ENCODE data around the gene ENPP7. TPM values are rescaled to one million over a fixed set of nuclear protein-coding genes. Genes with fewer than 3 reads are reported as not detected.
A peak's percentile ranks its signal among the peaks of the same experiment; 100 is the strongest.

The ENPP7 gene
- polyA plus RNA-seq, 1 donor from 2014 or later: 0.89 TPM

DNA sequence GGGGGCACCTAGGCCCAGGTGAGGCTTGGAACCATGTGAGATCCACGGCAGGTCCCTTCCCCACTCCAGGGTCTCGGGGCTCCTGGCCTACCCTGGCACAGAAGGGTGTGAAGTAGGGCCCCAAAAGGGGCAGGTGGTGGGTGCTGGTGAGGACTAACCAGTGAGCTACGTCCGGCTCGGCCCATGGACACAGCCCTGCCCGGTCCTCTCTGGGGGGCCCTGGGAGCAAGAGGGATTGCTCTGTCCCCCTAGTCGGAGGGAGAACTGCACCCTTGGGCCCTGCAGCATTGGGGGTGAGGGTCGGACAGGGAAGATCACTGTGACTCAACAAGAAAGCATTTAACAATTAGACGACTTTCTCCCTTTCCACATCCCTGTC is 2.9 kb downstream of the ENPP7 start:
- peak overlapping the region in 2 of 3 donors; percentile 76 to 91 for H3K27ac Mint-ChIP-seq
- peak overlapping the region; percentile 47 to 99 (median 94) for H3K4me3 Mint-ChIP-seq
- peaks cover 6% of the 10 kb centered on the region for H3K27me3 Mint-ChIP-seq
- H3K4me1 Mint-ChIP-seq: peaks cover 19 to 31% (median 27%) of the 10 kb centered on the region in 3 donors
- no peaks in the 10 kb centered on the region for H3K9me3 Mint-ChIP-seq
- peaks cover 7% of the 10 kb centered on the region for H3K36me3 Mint-ChIP-seq

DNA sequence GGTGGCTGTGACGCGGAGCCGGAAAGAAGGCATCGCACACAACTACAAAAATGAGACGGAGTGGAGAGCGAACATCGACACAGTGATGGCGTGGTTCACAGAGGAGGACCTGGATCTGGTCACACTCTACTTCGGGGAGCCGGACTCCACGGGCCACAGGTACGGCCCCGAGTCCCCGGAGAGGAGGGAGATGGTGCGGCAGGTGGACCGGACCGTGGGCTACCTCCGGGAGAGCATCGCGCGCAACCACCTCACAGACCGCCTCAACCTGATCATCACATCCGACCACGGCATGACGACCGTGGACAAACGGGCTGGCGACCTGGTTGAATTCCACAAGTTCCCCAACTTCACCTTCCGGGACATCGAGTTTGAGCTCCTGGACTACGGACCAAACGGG is 4.4 kb downstream of the ENPP7 start:
- H3K36me3 Mint-ChIP-seq: peaks cover 3% of the 10 kb centered on the region
- no peak overlapping the region for H3K27ac Mint-ChIP-seq
- peak overlapping the region in 1 of 4 donors; percentile 43 for H3K4me3 Mint-ChIP-seq
- H3K4me1 Mint-ChIP-seq: peaks cover 15 to 25% (median 17%) of the 10 kb centered on the region in 3 donors
- no peaks in the 10 kb centered on the region for H3K9me3 Mint-ChIP-seq
- peaks cover 18% of the 10 kb centered on the region for H3K27me3 Mint-ChIP-seq

DNA sequence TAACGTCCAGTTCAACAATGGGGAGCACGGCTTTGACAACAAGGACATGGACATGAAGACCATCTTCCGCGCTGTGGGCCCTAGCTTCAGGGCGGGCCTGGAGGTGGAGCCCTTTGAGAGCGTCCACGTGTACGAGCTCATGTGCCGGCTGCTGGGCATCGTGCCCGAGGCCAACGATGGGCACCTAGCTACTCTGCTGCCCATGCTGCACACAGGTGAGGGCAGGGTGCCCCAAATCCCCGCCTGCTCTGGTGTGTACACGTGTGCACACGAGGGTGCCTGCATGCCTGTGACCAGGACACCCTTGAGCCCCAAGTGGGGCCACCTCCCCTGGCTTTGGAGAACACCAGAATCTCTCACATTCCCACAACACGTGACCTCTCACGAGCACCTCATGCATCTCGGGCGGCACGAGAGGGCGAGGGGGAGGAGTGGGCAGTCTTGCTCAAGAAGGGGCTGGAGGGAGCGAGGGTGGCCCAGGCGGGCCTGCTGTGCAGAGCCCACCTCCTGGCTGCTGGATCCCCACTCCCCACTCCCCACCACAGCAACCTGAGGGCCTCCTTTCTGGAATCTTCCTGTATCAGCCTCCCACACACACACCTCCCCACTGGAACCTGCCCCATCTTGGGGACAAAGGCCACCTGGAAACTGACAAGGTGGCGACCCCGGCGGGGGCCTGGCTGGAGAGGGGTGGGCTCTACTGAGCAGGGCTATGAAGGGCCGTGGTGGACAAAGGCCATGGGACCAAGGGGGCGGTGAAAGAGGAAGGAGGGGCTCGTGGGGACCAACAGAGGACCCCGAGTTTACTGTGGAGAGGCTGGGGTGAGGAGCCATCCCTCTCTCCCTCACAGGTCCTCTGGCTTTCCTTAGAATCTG is 6.5 kb downstream of the ENPP7 start:
- Mint-ChIP-seq H3K27ac (peak overlapping the region in 1 of 3 donors; percentile 39), H3K27me3 (peaks cover 20% of the 10 kb centered on the region), H3K9me3 (no peaks in the 10 kb centered on the region), H3K36me3 (peaks cover 3% of the 10 kb centered on the region), H3K4me1 (peaks cover 10 to 17% (median 13%) of the 10 kb centered on the region in 3 donors), H3K4me3 (no peak overlapping the region)

DNA sequence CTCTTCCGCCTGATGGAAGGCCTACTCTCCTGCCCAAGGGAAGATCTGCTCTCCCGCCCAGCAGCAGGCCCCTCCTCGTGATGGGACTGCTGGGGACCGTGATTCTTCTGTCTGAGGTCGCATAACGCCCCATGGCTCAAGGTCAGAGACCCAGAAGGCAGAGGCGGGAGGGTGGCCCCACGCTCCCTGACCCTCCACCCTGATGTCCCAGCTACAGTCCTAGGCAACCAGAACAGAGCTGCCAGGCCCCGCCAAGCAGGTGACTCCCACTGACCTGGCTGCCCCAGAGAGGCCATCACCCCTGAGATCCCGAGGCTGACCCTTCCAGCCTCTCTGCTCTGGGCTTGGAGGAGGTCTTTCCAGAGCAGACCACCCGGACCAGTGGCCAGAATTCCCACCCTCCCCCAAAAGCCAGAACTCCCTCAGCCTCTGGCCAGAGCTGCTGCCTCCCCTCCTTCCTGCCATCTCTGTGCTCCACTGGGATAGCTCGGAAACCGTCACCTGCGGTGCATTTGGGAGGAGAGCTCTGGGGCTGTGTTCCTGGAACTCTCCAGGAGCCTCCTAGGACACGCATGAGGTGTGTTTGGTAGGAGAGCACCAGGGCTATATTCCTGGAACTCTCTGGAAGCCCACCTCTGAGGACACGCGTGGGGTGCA is 7.3 kb downstream of the ENPP7 start:
- Mint-ChIP-seq H3K27ac (no peak overlapping the region), H3K27me3 (peaks cover 20% of the 10 kb centered on the region), H3K36me3 (peaks cover 3% of the 10 kb centered on the region), H3K4me3 (no peak overlapping the region), H3K4me1 (peaks cover 6 to 11% (median 8%) of the 10 kb centered on the region in 3 donors), H3K9me3 (no peaks in the 10 kb centered on the region)

DNA sequence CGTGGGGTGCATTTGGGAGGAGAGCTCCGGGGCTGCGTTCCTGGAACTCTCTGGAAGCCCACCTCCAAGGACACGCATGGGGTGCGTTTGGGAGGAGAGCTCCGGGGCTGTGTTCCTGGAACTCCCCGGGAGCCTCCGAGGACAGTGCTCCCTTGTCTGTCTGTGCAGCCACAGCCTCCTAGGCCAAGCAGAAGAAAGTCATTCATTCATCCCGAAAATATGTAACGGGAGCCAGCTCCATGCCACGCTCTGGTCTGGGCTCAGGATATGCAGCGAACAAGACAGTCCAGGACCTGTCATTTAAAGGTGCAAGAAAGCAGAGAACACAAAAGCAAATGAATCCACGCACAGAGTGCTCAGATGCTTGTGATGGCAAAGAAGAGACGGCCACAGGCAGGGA is 7.9 kb downstream of the ENPP7 start:
- no peaks in the 10 kb centered on the region for H3K9me3 Mint-ChIP-seq
- peaks cover 20% of the 10 kb centered on the region for H3K27me3 Mint-ChIP-seq
- H3K27ac Mint-ChIP-seq: no peak overlapping the region
- peaks cover 3% of the 10 kb centered on the region for H3K36me3 Mint-ChIP-seq
- H3K4me3 Mint-ChIP-seq: peak overlapping the region in 1 of 4 donors; percentile 68
- peaks cover 0 to 5% (median 5%) of the 10 kb centered on the region in 3 donors for H3K4me1 Mint-ChIP-seq

DNA sequence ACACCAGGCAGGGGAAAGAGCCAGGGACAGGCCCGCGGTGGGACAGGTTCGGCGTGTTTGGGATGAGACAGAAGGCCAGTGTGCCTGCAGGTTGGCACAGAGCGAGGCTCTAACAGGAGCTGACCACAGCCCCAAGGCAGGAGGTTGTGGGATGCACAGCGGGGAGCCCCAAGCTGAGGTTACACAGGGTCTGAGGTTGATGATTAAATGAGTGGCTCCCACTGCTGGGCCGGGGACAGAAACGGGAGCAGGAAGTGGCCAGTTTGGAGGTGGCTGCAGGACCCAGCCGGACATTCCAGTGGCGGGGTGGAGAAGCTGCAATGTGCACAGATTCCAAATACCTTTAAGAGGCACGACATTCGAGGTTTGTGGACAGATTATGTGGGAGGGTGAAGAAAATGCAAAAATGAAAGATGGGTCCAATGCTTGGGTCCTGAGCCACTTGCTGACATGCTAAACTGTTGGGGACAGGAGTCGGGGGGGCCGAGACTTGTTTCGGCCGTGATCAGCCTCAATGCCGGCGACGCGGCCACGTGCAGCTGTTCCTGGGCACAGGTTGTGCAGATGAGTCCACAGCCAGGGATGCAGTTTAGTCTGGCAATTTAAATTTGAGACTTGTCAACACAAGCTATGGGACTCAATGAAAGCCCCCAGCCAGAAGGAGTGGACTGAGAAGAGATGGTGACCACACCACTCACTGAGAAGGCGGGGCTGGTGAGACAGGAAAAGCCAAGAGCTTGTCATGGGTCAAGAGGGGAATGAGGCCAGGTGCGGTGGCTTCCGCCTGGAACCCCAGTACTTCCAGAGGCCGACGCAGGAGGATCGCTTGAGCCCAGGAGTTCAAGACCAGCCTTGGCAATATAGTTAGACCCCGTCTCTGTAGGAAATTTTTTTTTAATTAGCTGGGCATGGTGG is 8.7 kb downstream of the ENPP7 start:
- peaks cover 0 to 3% (median 3%) of the 10 kb centered on the region in 3 donors for H3K4me1 Mint-ChIP-seq
- H3K27ac Mint-ChIP-seq: peak overlapping the region in 2 of 3 donors; percentile 35 to 74
- peaks cover 3% of the 10 kb centered on the region for H3K36me3 Mint-ChIP-seq
- H3K9me3 Mint-ChIP-seq: no peaks in the 10 kb centered on the region
- H3K27me3 Mint-ChIP-seq: peaks cover 20% of the 10 kb centered on the region
- H3K4me3 Mint-ChIP-seq: peak overlapping the region in 2 of 4 donors; percentile 60 to 68

DNA sequence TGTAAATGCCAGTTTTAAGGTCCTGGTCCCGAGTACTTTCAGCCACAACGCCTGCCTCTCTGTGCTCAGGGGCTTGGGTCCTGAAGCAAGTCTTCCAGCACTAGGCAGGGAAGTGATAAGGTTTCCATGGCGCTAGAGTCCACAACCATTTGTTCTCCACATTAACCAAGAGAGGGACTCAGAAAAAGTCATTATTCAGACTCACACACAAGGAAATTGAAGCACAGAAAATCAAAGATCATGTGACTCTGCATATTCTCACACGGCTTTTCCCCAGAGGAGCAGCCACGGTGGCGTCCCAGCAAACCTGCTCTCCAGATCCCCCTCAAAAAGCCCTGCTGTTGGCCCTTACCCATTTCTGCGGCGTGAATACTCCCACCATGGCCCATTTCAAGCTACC is 9.7 kb downstream of the ENPP7 start:
- Mint-ChIP-seq H3K9me3 (no peaks in the 10 kb centered on the region), H3K36me3 (peaks cover 3% of the 10 kb centered on the region), H3K27ac (peak overlapping the region in 1 of 3 donors; percentile 9), H3K4me1 (peaks cover 3 to 6% (median 6%) of the 10 kb centered on the region in 3 donors), H3K4me3 (peak overlapping the region in 1 of 4 donors; percentile 68), H3K27me3 (peaks cover 25% of the 10 kb centered on the region)

DNA sequence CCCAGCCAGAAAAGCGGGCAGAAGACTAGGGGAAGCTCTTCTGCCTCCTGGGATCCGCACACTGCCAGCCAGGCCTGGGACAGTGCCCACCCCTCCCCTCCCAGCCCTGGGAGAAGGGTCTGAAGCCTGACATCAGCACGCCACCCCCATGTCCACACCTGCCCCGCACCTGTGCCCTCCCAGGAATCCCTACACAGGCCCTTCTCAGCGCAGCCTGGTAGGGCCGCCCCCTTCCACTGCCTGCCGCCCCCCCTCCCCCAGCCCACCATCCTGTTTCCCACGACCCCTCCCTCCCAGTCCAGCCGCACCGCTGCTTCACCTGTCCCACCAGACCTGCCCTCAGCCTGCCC is 10.6 kb downstream of the ENPP7 start:
- H3K9me3 Mint-ChIP-seq: no peaks in the 10 kb centered on the region
- no peak overlapping the region for H3K4me3 Mint-ChIP-seq
- H3K36me3 Mint-ChIP-seq: peaks cover 1% of the 10 kb centered on the region
- peaks cover 27% of the 10 kb centered on the region for H3K27me3 Mint-ChIP-seq
- H3K4me1 Mint-ChIP-seq: peaks cover 6 to 8% (median 7%) of the 10 kb centered on the region in 3 donors
- H3K27ac Mint-ChIP-seq: no peak overlapping the region

DNA sequence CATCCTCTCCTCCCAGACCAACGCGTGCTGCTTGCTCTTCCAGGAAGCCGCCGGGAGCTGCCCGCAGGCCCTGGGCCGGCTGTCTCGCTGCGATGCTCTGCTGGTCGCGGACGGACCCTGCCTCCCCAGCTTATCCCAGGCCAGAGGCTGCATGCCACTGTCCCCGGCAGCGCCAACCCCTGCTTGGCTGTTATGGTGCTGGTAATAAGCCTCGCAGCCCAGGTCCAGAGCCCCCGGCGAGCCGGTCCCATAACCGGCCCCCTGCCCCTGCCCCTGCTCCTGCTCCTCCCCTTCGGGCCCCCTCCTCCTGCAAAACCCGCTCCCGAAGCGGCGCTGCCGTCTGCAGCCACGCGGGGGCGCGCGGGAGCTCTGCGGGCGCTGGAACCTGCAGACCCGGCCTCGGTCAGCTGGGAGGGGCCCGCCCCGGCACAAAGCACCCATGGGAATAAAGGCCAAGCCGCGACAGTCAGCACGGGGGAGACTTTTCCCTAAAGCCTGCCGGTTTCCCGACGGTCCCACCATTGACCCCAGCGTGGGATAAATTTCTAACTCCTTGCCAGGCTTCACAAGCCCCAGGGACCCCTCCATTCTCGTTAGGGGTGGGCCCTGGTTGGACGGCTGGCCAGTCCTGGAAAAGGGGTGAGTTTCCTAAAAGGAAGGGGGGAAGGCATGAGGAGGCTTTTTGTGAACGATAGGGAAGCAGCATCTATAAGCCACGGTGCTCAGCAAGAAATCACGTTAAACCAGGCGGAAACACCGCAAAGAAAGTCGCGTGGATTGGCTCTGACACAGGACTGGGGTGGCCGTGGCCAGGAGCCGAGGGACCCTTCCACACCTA is 11.2 kb downstream of the ENPP7 start:
- Mint-ChIP-seq H3K4me3 (peak overlapping the region in 1 of 4 donors; percentile 49), H3K36me3 (no peaks in the 10 kb centered on the region), H3K27ac (no peak overlapping the region), H3K27me3 (peaks cover 31% of the 10 kb centered on the region), H3K4me1 (peaks cover 6 to 9% (median 8%) of the 10 kb centered on the region in 3 donors), H3K9me3 (no peaks in the 10 kb centered on the region)

DNA sequence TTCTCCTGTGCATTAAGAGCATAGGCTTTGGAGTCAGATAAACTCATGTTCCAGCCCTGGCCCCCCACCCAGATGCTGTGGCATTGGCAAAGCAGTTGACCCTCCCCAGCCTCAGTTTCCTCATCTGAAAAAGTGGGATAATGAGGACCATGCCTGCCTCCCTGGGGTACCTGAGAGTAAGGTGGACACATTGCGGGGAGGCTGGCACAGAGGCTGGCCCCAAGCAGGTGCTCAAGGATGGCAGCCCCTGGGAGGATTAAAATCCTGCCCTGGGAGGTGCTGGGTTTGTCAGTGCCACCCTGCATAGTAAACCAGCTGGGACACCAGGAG is 11.8 kb downstream of the ENPP7 start:
- Mint-ChIP-seq H3K27ac (no peak overlapping the region), H3K9me3 (no peaks in the 10 kb centered on the region), H3K27me3 (peaks cover 33% of the 10 kb centered on the region), H3K4me3 (no peak overlapping the region), H3K4me1 (peaks cover 6 to 9% (median 8%) of the 10 kb centered on the region in 3 donors), H3K36me3 (no peaks in the 10 kb centered on the region)

DNA sequence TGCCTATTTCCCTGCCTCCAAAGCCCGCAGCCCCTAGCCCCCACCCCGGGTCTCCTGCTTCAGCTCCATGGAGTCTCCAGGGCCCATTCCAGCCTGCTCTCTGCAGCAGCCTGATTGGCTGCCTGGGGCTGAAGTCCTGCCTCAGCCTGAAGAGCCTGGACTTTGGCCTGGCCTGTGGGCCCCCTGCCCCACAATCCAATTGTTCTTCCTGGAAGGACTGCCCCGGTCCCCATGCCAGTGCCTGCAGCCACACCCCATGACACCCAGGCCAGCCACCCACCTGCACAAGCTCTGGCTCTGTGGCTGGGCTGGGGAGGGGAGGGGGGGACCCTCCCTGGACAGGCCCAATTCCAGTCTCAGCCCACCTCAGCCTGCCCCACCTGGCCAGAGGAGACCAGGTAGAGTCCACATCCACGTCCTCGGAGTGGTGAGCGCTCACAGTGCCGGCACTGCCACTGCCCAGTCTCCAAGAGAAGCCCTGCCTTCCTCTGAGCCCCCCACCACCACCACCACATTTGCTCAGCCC is 12.3 kb downstream of the ENPP7 start:
- peaks cover 9 to 10% (median 9%) of the 10 kb centered on the region in 3 donors for H3K4me1 Mint-ChIP-seq
- H3K27ac Mint-ChIP-seq: no peak overlapping the region
- H3K36me3 Mint-ChIP-seq: no peaks in the 10 kb centered on the region
- no peaks in the 10 kb centered on the region for H3K9me3 Mint-ChIP-seq
- H3K4me3 Mint-ChIP-seq: no peak overlapping the region
- peaks cover 35% of the 10 kb centered on the region for H3K27me3 Mint-ChIP-seq

DNA sequence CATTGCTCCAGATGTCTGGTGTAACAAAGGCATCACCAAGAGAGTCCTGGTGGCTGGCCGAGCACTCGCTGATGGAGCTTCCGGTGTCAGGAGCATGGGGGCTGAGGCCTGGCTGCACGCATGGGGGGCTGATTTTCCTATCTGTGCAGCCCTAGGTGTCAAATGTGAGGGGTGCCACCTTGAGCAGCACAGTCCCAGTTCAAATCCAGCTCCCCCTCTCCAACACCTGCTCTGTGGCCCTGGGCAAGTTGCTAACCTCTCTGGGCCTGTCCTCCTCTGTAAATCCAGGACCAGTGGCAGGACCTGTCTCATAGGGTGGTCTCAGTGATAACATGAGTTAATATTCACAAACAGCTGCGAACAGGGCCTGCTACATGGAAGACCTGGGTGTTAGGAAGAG is 12.9 kb downstream of the ENPP7 start:
- Mint-ChIP-seq H3K27ac (no peak overlapping the region), H3K9me3 (no peaks in the 10 kb centered on the region), H3K27me3 (peaks cover 35% of the 10 kb centered on the region), H3K36me3 (no peaks in the 10 kb centered on the region), H3K4me3 (no peak overlapping the region), H3K4me1 (peaks cover 9 to 11% (median 9%) of the 10 kb centered on the region in 3 donors)

DNA sequence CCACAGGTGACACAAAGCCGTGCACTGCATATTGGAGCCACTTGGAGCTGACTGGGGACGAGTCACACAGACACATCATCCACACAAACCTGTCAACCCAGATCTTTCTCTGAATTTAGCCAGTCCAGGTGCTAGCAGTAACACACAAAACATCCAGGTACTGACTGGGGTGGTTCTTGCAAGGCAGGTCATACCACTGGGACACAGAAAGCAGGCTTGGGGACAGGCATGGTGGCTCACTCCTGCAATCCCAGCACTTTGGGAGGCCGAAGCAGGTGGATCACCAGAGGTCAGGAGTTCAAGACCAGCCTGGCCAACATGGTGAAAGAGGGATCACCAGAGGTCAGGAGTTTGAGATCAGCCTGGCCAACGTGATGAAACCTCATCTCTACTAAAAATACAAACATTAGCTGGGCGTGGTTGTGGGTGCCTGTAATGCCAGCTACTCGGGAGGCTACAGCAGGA is 14.9 kb downstream of the ENPP7 start:
- peak overlapping the region in 2 of 4 donors; percentile 30 to 42 for H3K4me3 Mint-ChIP-seq
- peaks cover 8 to 14% (median 12%) of the 10 kb centered on the region in 3 donors for H3K4me1 Mint-ChIP-seq
- no peaks in the 10 kb centered on the region for H3K36me3 Mint-ChIP-seq
- H3K27ac Mint-ChIP-seq: peak overlapping the region in 2 of 3 donors; percentile 14 to 86
- H3K27me3 Mint-ChIP-seq: peaks cover 23% of the 10 kb centered on the region
- no peaks in the 10 kb centered on the region for H3K9me3 Mint-ChIP-seq
